OCI-LY7 (cell line): ENCODE data around the gene EOMES. TPM values are rescaled to one million over a fixed set of nuclear protein-coding genes. Genes with fewer than 3 reads are reported as not detected.

ENCODE experiments used
- BruUV-seq: library from RNA; stranded (reverse); fragments of 400-500 nt; replicated peaks from 2 replicates; lab custom pipeline; 2021; lab: Mats Ljungman, UMichigan
- CTCF ChIA-PET: fragments of 300-600 bp; sonication (Branson Sonifier 250); formaldehyde crosslinking; loops from one replicate; lab custom pipeline; 2022; ENCODE audit warnings: antibody characterized with exemption; ENCODE audit not compliant: unreplicated experiment; lab: Charles Lee
- POLR2A ChIA-PET: fragments of 300-600 bp; sonication (Branson Sonifier 250); formaldehyde crosslinking; loops from one replicate; lab custom pipeline; 2022; ENCODE audit warnings: antibody characterized with exemption; lab: Charles Lee
- DNase-seq: peaks from one replicate; pipeline ENCODE4 v3.0.0-alpha.2; 2015; ENCODE audit warnings: low spot score
- H2AFZ ChIP-seq: fragments of 200-600 bp; sonication (generic), shearing (Covaris generic); 2 replicates; pipeline ENCODE4 v1.6.1; 2014; ENCODE audit warnings: mild to moderate bottlenecking, antibody characterized with exemption, low read length, moderate library complexity
- H3K27ac ChIP-seq: fragments of 200-600 bp; sonication (generic); 2 replicates; pipeline ENCODE4 v1.5.1; 2014; ENCODE audit warnings: mixed run types, low read depth, mild to moderate bottlenecking, moderate library complexity, low read length, inconsistent platforms; ENCODE audit not compliant: poor library complexity, severe bottlenecking
- H3K36me3 ChIP-seq: fragments of 200-600 bp; sonication (generic); 2 replicates; pipeline ENCODE4 v1.6.1; 2014; ENCODE audit warnings: mild to moderate bottlenecking, antibody characterized with exemption, low read length, moderate library complexity, mixed read lengths; ENCODE audit not compliant: insufficient read depth
- H3K4me1 ChIP-seq: fragments of 200-600 bp; sonication (generic); 2 replicates; pipeline ENCODE4 v1.5.1; 2014; ENCODE audit warnings: mild to moderate bottlenecking, low read length; ENCODE audit not compliant: insufficient read depth, poor library complexity, severe bottlenecking
- H3K4me2 ChIP-seq: fragments of 200-600 bp; sonication (generic); 2 replicates; pipeline ENCODE4 v1.6.1; 2014; ENCODE audit warnings: mild to moderate bottlenecking, low read length
- H3K4me3 ChIP-seq: fragments of 200-600 bp; sonication (generic); 2 replicates; pipeline ENCODE4 v1.5.1; 2014; ENCODE audit warnings: mild to moderate bottlenecking, low read depth, low read length; ENCODE audit not compliant: poor library complexity, severe bottlenecking
- H3K79me2 ChIP-seq: fragments of 200-600 bp; sonication (generic); 2 replicates; pipeline ENCODE4 v1.6.1; 2016; ENCODE audit warnings: low read depth, mild to moderate bottlenecking, low read length, moderate library complexity, mixed read lengths; ENCODE audit not compliant: insufficient read depth
- H3K9me2 ChIP-seq: fragments of 200-600 bp; sonication (generic); 2 replicates; pipeline ENCODE4 v1.6.1; 2016; ENCODE audit warnings: mild to moderate bottlenecking, low read length, mixed read lengths; ENCODE audit not compliant: insufficient read depth
- H3K9me3 ChIP-seq: fragments of 200-600 bp; sonication (generic); 2 replicates; pipeline ENCODE4 v1.6.1; 2014; ENCODE audit warnings: mild to moderate bottlenecking, mixed run types, low read length, mixed read lengths
- H4K20me1 ChIP-seq: fragments of 200-600 bp; sonication (generic); 2 replicates; pipeline ENCODE4 v1.6.1; 2014; ENCODE audit warnings: mild to moderate bottlenecking, antibody characterized with exemption, low read length, moderate library complexity, mixed read lengths; ENCODE audit not compliant: insufficient read depth
- CTCF ChIP-seq: fragments of 200-600 bp; sonication (generic); conservative IDR thresholded peaks from 2 replicates; pipeline ENCODE4 v1.5.1; 2014; ENCODE audit warnings: mild to moderate bottlenecking, antibody characterized with exemption, low read length, moderate library complexity, mixed read lengths
- EZH2phosphoT487 ChIP-seq: fragments of 200-600 bp; sonication (generic); IDR thresholded peaks from 2 replicates; pipeline ENCODE4 v1.6.1; 2018; ENCODE audit warnings: low read depth, borderline replicate concordance, mild to moderate bottlenecking, mixed run types, antibody characterized with exemption, low read length, moderate library complexity, mixed read lengths
- intact Hi-C: fragments of 100-400 bp; cut with micrococcal nuclease; formaldehyde crosslinking; loops from one replicate; pipeline ENCODE4 v1.10.0; 2022; ENCODE audit not compliant: unreplicated experiment
- total RNA-seq, 2 experiments: library from RNA; depleted of rRNA in 1 of 2; stranded (reverse); fragments of >200 nt in 1 of 2; shearing (Covaris generic) in 1 of 2; gene quantifications; 2 replicates each; pipeline ENCODE4 v1.2.3, GENCODE V29; 2014 to 2022

EOMES gene
- total RNA-seq, 2 experiments from 2014 or later: not detected

- no TSS peak for BruUV-seq
- Histone ChIP-seq H3K36me3 (no peaks in the 10 kb centered on the region), H3K9me3 (no peaks in the 10 kb centered on the region), H3K4me1 (no peaks in the 10 kb centered on the region), H3K4me2 (no peak overlapping the region), H3K4me3 (no peak overlapping the region), H3K9me2 (no peaks in the 10 kb centered on the region; the same call in 1 of the 2 replicates), H4K20me1 (no peaks in the 10 kb centered on the region), H3K79me2 (no peaks in the 10 kb centered on the region), H3K27ac (no peak overlapping the region), H2AFZ (no peak overlapping the region)
- TF ChIP-seq CTCF: no peak
- TF ChIP-seq EZH2phosphoT487: no peak
- ChIA-PET POLR2A (interaction anchor here (0.7 kb wide), 1 partner anchor 8 kb away, joined by 3 read pairs; no protein-coding TSS in a partner anchor), CTCF (no interaction called here)
- no peak for DNase-seq
- intact Hi-C loops: no loop called here
These were observed 36.0 kb upstream of the EOMES start for GRCh38 chr3:27758083-27758482.

- H3K4me3 ChIP-seq: no peak overlapping the region
- no peak overlapping the region for H3K27ac ChIP-seq
- H3K36me3 ChIP-seq: no peaks in the 10 kb centered on the region
- no peak for TF ChIP-seq EZH2phosphoT487
- TF ChIP-seq CTCF: no peak
- ChIA-PET CTCF (no interaction called here), POLR2A (interaction anchor here (0.6 to 0.7 kb wide), 2 partner anchors 263 to 1954 kb away, joined by 3 read pairs; no protein-coding TSS in a partner anchor)
- intact Hi-C loops: no loop called here
- no peaks in the 10 kb centered on the region for H3K9me3 ChIP-seq
- no peaks in the 10 kb centered on the region for H3K4me1 ChIP-seq
- H3K79me2 ChIP-seq: no peaks in the 10 kb centered on the region
- no peaks in the 10 kb centered on the region for H4K20me1 ChIP-seq
- no TSS peak for BruUV-seq
- H2AFZ ChIP-seq: no peak overlapping the region
- no peaks in the 10 kb centered on the region; the same call in 1 of the 2 replicates for H3K9me2 ChIP-seq
- no peak for DNase-seq
- no peak overlapping the region for H3K4me2 ChIP-seq
These were observed 34.8 kb upstream of the EOMES start for GRCh38 chr3:27756877-27757276.

- TF ChIP-seq CTCF (no peak), EZH2phosphoT487 (no peak)
- H3K9me3 ChIP-seq: no peaks in the 10 kb centered on the region
- intact Hi-C loops: no loop called here
- ChIA-PET CTCF (no interaction called here), POLR2A (interaction anchor here (0.6 kb wide), 1 partner anchor 519 kb away, joined by 3 read pairs; no protein-coding TSS in a partner anchor)
- H4K20me1 ChIP-seq: no peaks in the 10 kb centered on the region
- no peak overlapping the region for H3K4me2 ChIP-seq
- no peaks in the 10 kb centered on the region for H3K79me2 ChIP-seq
- no TSS peak for BruUV-seq
- no peaks in the 10 kb centered on the region for H3K36me3 ChIP-seq
- H2AFZ ChIP-seq: no peak overlapping the region
- no peaks in the 10 kb centered on the region for H3K4me1 ChIP-seq
- no peak overlapping the region for H3K27ac ChIP-seq
- H3K4me3 ChIP-seq: no peak overlapping the region
- DNase-seq: no peak
- H3K9me2 ChIP-seq: no peaks in the 10 kb centered on the region
These were observed 30.8 kb upstream of the EOMES start for GRCh38 chr3:27752926-27753325.
